Thoracic aorta (tissue), 2 donors: Measurements from ENCODE around the gene TMEM33. TPM values are rescaled to one million over a fixed set of nuclear protein-coding genes. Genes with fewer than 3 reads are reported as not detected.

Experiments
- ATAC-seq: fragments of 150-250 bp; one replicate; pipeline ENCODE4 v1.8.0; 2017; ENCODE audit warnings: low read depth; ENCODE audit not compliant: insufficient number of reproducible peaks, low FRiP score
- DNase-seq: peaks from one replicate; pipeline ENCODE4 v3.0.0-alpha.2; 2020; ENCODE audit warnings: low spot score
- H3K27ac ChIP-seq, 2 donors: fragments of 200-600 bp; sonication (generic); 1 replicate in 1 of 2; 2 replicates in 1 of 2; pipeline ENCODE4 v1.5.1; 2016; ENCODE audit warnings: mild to moderate bottlenecking in 2 of 2, moderate library complexity in 2 of 2
- H3K27me3 ChIP-seq: fragments of 200-600 bp; sonication (generic); replicated peaks from 2 replicates; pipeline ENCODE4 v1.6.0; 2016; ENCODE audit warnings: mild to moderate bottlenecking; ENCODE audit not compliant: insufficient read depth
- H3K36me3 ChIP-seq: fragments of 200-600 bp; sonication (generic); one replicate; pipeline ENCODE4 v1.5.1; 2016
- H3K4me1 ChIP-seq, 2 donors: fragments of 200-600 bp; sonication (generic); 1 replicate in 1 of 2; 2 replicates in 1 of 2; pipeline versions ENCODE4 v1.5.1 to v1.6.0; 2016; ENCODE audit warnings: low read depth in 2 of 2, mild to moderate bottlenecking in 1 of 2; ENCODE audit not compliant: control insufficient read depth in 1 of 2
- H3K4me3 ChIP-seq: fragments of 200-600 bp; sonication (generic); 2 replicates; pipeline ENCODE4 v1.5.1; 2016; ENCODE audit warnings: mild to moderate bottlenecking
- H3K9me3 ChIP-seq: fragments of 200-600 bp; sonication (generic); 2 replicates; pipeline ENCODE4 v1.5.1; 2016
- total RNA-seq, 2 donors: library from RNA; depleted of rRNA; stranded (reverse); fragments of >200 nt; gene quantifications; one replicate each; pipeline versions ENCODE4 v1.1.0 to v1.2.3, GENCODE V29; 2016
- TF ChIP-seq, protein P1 (sequence below): fragments of 200-600 bp; sonication (generic); IDR thresholded peaks from one replicate; pipeline ENCODE4 v1.5.1; 2019; ENCODE audit warnings: antibody characterized with exemption

The TMEM33 gene
- total RNA-seq, 2 donors from 2014 or later = 20.0 to 32.3 TPM

- Histone ChIP-seq H3K4me3 (no peak overlapping the region), H3K27me3 (no peaks in the 10 kb centered on the region), H3K4me1 (peaks cover 12 to 21% of the 10 kb centered on the region in 2 donors), H3K27ac (no peak overlapping the region), H3K36me3 (peaks cover 4% of the 10 kb centered on the region), H3K9me3 (no peaks in the 10 kb centered on the region)
- TF ChIP-seq, protein P1, sequence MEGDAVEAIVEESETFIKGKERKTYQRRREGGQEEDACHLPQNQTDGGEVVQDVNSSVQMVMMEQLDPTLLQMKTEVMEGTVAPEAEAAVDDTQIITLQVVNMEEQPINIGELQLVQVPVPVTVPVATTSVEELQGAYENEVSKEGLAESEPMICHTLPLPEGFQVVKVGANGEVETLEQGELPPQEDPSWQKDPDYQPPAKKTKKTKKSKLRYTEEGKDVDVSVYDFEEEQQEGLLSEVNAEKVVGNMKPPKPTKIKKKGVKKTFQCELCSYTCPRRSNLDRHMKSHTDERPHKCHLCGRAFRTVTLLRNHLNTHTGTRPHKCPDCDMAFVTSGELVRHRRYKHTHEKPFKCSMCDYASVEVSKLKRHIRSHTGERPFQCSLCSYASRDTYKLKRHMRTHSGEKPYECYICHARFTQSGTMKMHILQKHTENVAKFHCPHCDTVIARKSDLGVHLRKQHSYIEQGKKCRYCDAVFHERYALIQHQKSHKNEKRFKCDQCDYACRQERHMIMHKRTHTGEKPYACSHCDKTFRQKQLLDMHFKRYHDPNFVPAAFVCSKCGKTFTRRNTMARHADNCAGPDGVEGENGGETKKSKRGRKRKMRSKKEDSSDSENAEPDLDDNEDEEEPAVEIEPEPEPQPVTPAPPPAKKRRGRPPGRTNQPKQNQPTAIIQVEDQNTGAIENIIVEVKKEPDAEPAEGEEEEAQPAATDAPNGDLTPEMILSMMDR = no peak
- no peak for ATAC-seq
- DNase-seq = no peak
These were observed 3.9 kb downstream of the TMEM33 start for GRCh38 chr4:41939016-41939626.

DNA sequence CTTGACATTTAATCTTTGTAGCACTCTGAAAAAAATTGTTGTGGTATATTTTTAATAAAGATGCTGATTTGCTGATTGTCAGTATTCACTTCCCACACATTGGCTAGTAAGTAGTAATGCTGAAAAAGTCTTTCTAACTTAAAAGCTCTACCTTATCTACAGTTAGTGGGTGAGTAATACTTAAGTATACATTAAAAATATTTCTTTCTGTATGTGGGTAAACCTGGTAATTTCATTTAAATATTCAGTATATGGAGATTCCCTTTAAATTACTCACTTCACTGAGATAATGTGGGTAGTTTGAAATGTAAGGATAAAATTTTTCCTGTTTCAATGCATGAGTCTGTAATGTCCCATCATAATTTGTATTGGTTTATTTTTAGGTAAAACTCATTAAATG lies 5.6 kb downstream of the TMEM33 start:
- no peaks in the 10 kb centered on the region for H3K9me3 ChIP-seq
- H3K4me1 ChIP-seq = peaks cover 12 to 19% of the 10 kb centered on the region in 2 donors
- ATAC-seq (no peak), DNase-seq (no peak)
- H3K36me3 ChIP-seq = peaks cover 10% of the 10 kb centered on the region
- no peaks in the 10 kb centered on the region for H3K27me3 ChIP-seq
- no peak overlapping the region for H3K27ac ChIP-seq
- TF ChIP-seq, protein P1 = no peak
- H3K4me3 ChIP-seq = no peak overlapping the region

GRCh38 chr4:41943506-41943905 lies 8.3 kb downstream of the TMEM33 start:
- ATAC-seq = no peak
- Histone ChIP-seq H3K4me1 (no peaks in the 10 kb centered on the region), H3K27ac (no peak overlapping the region)

GRCh38 chr4:41944089-41944488 lies 8.9 kb downstream of the TMEM33 start:
- DNase-seq = no peak
- TF ChIP-seq, protein P1 = no peak
- Histone ChIP-seq H3K36me3 (peaks cover 8% of the 10 kb centered on the region), H3K27me3 (no peaks in the 10 kb centered on the region), H3K27ac (no peak overlapping the region), H3K9me3 (no peaks in the 10 kb centered on the region), H3K4me3 (no peak overlapping the region), H3K4me1 (no peaks in the 10 kb centered on the region)
- no peak for ATAC-seq

More at GRCh38 chr4:41943506-41943905, 8.3 kb downstream of the TMEM33 start:
- Histone ChIP-seq H3K4me3 (no peak overlapping the region), H3K27me3 (no peaks in the 10 kb centered on the region), H3K36me3 (peaks cover 10% of the 10 kb centered on the region), H3K9me3 (no peaks in the 10 kb centered on the region)
- no peak for DNase-seq
- TF ChIP-seq, protein P1 = no peak

- H3K4me1 ChIP-seq = no peaks in the 10 kb centered on the region
- no peaks in the 10 kb centered on the region for H3K9me3 ChIP-seq
- H3K36me3 ChIP-seq = peaks cover 24% of the 10 kb centered on the region
- DNase-seq (no peak), ATAC-seq (no peak)
- TF ChIP-seq, protein P1 = no peak
- no peak overlapping the region for H3K4me3 ChIP-seq
- no peaks in the 10 kb centered on the region for H3K27me3 ChIP-seq
- H3K27ac ChIP-seq = no peak overlapping the region
These were observed 14.3 kb downstream of the TMEM33 start for GRCh38 chr4:41949531-41949930.
